Stimulated activated CD4-positive, alpha-beta T cell treated with anti-CD3 and anti-CD28 coated beads, Interleukin-15, amount 100 ng/mL, for 48 hours (primary cell): ENCODE data around the gene ARHGDIG.
"Not testable (repeated sequence)": the region's sequence is repeated elsewhere in the genome, so short reads cannot be mapped to it uniquely, and the experiment has no call there.

ENCODE experiments used
- DNase-seq, 2 donors: peaks; one replicate each; pipeline ENCODE4 v3.0.0-alpha.2; 2020; ENCODE audit warnings: low read depth in 2 of 2

Gene ARHGDIG

GRCh38 chr16:263944-264343, 16.4 kb upstream of the ARHGDIG start:
- DNase-seq = no peak

GRCh38 chr16:264440-264951, 15.9 kb upstream of the ARHGDIG start:
- DNase-seq = no peak

GRCh38 chr16:265002-265529, 15.3 kb upstream of the ARHGDIG start:
- no peak for DNase-seq

GRCh38 chr16:265711-266110, 14.7 kb upstream of the ARHGDIG start:
- no peak for DNase-seq

- DNase-seq = no peak
These were observed 13.9 kb upstream of the ARHGDIG start for GRCh38 chr16:266258-267164.

- not testable (repeated sequence) for DNase-seq
These were observed 12.8 kb upstream of the ARHGDIG start for GRCh38 chr16:267562-267961.

GRCh38 chr16:268141-269053, 12.0 kb upstream of the ARHGDIG start:
- no peak for DNase-seq

GRCh38 chr16:269061-269796, 11.2 kb upstream of the ARHGDIG start:
- no peak for DNase-seq

GRCh38 chr16:270381-271255, 9.8 kb upstream of the ARHGDIG start:
- no peak for DNase-seq

- DNase-seq = no peak
These were observed 7.5 kb upstream of the ARHGDIG start for GRCh38 chr16:272633-273546.

GRCh38 chr16:273547-274421, 6.6 kb upstream of the ARHGDIG start:
- DNase-seq = no peak

- DNase-seq = no peak
These were observed 5.2 kb upstream of the ARHGDIG start for GRCh38 chr16:275041-275641.

GRCh38 chr16:275786-276232, 4.6 kb upstream of the ARHGDIG start, which contains the start of gene RGS11:
Gene RGS11, minus strand, starts transcription at chr16:275944. Its CDS starts 33 bp downstream, at chr16:275911.
- no peak for DNase-seq

GRCh38 chr16:276426-277077, 3.8 kb upstream of the ARHGDIG start:
- DNase-seq = no peak

GRCh38 chr16:278863-279366, 1.5 kb upstream of the ARHGDIG start:
- no peak for DNase-seq

GRCh38 chr16:279531-279930, 860 bp upstream of the ARHGDIG start:
- no peak for DNase-seq

GRCh38 chr16:280005-280460, 358 bp upstream of the ARHGDIG start:
- no peak for DNase-seq
